Skin of body (tissue), 2 donors: ENCODE measurements around the gene GRB10. TPM values are rescaled to one million over a fixed set of nuclear protein-coding genes. Genes with fewer than 3 reads are reported as not detected.
A peak's percentile ranks its signal among the peaks of the same experiment; 100 is the strongest.
"Not testable (repeated sequence)": the region's sequence is repeated elsewhere in the genome, so short reads cannot be mapped to it uniquely, and the experiment has no call there.

ENCODE experiments used
- DNase-seq: peaks from one replicate; lab custom pipeline; 2025; lab: John Stamatoyannopoulos, UW
- total RNA-seq: library from RNA; depleted of rRNA; stranded (reverse); fragments of >200 nt; gene quantifications from one replicate; pipeline ENCODE4 v1.2.3, GENCODE V29; 2014

GRB10 gene
- total RNA-seq, 1 donor from 2014 or later = 26.9 TPM

DNA sequence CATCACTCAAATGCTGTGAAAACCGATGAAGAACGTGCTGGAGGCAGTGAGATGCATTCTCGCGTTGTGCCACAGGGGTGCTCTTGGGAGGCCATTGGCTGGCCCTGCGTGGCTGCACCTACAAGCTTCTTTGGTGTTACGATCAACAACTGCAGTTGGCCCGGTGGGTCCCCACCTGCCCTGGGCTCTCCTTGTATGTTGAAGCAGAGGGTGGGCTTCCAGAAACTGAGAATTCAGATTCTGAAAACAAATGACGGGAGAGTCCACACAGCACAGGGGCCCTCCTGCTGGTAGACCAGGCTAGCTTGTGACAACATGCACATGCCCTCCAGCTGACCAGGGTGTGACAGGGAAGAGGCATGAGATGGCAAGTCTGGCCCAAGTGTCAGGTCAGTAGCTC is 193.8 kb downstream of the GRB10 start:
- DNase-seq = no peak

DNA sequence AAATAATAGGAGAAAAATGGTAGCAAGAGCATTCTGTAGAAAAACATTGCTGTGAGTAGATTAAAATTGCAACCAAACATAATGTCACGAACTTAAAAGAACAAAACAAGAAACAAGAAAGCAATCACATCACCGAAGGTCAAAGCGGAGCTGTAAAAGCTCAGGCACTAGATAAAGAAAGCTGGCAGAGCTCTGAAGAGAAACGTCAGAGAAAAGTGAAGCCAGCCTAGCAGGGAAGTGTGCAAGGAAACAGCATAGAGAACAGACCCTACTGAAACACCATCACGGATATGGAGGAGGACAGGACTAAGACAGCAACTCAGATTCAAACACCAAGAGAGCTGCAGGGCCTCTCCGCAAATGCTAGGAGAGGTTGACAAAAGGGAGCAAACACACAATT is 195.0 kb downstream of the GRB10 start:
- DNase-seq = no peak

DNA sequence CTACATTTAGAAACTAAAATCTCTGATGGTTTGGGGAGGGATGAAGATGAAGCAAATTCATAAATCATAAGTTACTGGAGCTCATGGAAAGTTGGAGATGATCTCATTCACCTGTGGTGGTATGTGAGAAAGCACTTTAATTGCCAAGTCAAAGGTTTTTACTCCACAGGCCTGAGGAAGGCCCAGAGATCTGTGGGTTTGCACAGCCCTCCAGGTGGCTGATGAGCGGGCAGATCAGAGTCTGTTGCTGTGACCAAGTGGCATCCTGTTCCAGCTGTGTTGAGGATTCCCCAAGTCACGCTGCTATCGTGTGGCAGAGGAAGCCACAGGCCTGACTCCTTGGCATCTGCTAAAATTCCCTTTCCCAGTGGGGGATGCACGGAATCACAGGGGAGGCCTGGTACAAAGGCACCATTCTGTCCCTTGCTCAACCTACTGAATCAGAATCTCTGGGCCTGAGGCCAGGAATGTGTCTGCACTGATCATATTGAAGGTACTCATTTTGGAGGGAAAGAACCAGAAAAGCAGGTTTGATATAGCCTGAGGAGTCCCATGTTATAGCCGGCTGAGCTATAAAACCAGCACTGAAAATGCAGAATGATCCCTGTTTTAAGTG is 197.8 kb downstream of the GRB10 start:
- DNase-seq = no peak

DNA sequence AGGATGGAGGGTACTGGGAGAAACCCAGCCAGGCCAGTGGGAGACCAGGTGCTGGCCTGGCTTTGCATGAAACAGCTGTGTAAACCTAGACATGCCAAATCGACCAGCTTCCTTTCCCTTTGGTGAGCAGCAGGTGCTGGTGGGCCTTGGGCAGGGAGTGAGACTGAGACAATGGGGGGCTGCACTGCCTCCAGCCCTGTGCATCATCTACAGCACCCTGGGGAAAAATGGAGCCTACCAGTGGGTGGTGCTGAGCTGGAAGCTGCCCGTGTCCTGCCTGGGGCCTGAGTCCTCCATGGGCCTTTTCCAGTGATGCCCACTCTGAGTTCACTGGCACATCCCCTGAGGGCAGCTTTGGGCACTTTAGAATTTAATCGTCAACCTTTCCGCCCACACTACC is 198.3 kb downstream of the GRB10 start:
- no peak for DNase-seq

DNA sequence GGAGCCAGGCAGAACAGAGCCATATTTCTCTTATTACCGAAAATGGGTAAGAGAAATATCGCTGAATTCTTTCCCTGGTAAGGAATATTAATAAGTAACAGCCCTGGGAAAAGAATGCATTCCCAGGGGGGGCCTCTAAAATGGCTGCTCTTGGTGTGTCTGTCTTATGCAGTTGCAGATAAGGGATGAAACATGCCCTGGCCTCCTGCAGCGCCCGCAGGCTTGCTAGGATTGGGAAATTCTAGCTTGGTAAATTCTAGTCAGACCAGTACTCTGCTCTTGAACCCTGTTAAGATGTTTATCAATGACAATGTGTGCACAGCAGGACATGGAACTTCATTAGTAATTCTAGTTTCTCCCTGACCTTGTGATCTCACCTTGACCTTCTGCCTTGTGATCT is 199.4 kb downstream of the GRB10 start:
- DNase-seq = not testable (repeated sequence)

DNA sequence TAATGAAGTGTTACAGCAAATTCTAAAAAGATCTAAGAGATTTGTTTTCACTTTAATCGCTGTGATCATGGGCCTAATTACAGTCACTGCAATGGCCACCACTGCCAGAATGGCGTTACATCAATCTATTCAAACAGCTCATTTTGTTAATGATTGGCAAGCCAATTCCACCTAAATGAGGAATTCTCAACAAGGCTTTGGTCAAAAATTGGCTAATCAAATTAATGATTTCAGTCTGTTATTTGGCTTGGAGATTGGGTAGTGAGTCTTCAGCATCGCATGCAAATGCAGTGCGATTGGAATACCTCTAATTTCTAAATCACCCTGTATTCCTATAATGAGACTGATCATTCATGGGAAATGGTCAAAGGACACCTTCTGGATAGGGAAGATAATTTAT is 200.4 kb downstream of the GRB10 start:
- DNase-seq = not testable (repeated sequence)

DNA sequence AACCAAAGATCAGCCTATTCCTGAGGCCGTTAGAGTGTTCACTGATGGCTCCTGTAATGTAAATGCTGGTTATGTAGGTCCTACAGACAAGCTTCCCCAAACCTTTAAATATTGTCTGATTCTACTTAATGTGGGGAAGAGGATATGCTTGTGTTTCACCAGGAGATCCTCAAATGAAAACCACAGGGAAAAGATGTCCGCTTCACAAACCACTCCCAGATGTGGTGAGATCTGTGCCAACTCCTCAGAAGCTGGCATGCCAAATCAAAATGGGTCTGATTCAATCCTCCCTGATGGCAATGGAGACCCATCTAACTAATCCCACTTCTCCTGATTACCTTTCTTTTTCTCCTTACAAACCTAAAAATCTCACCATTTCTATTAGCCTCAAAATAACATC is 202.0 kb downstream of the GRB10 start:
- DNase-seq = not testable (repeated sequence)

DNA sequence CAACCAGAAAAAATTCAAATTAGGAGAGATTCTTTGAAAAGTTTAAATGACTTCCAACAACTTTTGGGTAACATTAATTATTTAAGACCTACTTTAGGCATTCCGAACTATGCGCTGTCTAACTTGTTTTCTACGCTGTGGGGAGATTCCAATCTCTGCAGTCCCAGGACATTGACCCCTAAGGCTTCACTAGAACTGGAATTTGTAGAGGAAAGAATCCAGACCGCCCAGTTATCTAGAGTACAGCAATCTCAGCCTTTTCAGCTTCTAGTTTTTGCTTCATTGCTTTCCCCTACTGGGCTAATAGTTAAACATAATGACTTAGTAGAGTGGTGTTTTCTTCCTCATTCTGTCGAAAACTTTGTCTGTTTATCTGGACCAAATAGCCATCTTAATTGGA is 202.6 kb downstream of the GRB10 start:
- no peak for DNase-seq

DNA sequence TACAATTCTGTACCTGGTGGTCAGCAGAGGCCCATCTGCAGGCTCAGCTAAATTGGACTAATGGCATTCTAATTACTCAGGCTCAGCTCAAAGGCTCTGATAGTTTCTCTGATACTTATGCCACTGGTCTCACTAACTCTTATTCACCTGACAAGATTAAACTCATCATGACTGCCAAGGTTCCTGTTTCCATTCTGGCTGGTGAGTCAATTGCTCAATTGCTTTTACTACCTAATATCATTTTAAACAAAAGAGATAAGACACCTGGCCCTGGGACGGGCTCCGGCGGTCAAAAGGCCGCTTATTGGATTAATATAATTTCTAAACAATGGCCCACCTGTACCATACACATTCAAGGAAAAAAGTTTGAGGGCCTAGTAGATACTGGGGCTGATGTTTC is 204.6 kb downstream of the GRB10 start:
- DNase-seq = not testable (repeated sequence)

DNA sequence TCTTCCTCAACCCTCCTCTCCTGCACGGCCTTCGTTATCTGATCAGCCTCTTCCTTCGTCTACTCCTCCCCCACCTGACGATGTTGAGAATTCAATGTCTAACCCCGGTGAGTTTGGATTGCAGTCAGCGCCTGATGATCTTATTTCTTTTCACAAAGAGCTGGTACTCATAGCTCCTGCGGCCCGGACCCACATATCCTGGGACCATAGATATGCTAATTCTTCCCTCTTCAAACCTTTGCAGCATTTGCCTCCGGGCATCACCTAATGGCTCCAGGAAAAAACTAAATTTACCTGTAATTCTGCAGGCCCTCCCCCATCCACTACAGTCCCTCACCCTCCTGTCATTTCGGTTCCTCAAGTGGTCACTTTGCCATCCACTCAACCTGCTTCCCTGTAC is 205.1 kb downstream of the GRB10 start:
- no peak for DNase-seq

DNA sequence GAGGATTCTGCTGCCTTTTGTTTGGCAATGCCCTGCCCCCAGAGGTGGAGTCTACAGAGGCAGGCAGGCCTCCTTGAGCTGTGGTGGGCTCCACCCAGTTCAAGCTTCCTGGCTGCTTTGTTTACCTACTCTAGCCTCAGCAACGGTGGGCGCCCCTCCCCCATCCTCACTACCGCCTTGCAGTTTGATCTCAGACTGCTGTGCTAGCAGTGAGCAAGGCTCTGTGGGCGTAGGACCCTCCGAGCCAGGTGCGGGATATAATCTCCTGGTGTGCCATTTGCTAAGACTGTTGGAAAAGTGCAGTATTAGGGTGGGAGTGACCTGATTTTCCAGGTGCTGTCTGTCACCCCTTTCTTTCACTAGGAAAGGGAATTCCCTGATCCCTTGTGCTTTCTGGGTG is 206.3 kb downstream of the GRB10 start:
- not testable (repeated sequence) for DNase-seq

DNA sequence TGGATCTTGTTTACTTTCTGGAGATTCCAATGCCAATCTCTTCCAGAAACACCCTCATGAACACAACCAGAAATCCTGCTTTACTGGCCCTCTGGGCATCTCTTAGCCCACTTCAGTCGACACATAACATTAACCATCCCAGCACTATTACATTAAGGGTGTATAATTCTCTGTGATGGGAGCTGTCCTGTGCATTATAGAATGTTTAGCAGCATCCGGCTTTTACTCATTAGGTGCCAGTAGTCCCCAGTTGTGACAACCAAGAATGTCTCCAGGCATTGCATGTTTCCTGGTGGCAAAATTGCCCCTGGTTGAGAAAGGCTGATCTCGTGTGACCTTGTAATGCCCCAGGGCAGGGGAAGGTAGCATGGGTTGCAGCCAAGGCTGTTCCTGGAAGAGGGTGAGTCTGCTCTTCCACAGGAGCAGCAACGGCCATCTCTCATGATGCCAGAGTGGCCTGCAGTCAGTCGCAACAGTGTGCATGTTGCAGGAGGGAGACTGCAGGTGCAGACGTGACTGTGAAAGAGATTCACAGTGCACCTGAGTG is 214.9 kb downstream of the GRB10 start:
- no peak for DNase-seq

DNA sequence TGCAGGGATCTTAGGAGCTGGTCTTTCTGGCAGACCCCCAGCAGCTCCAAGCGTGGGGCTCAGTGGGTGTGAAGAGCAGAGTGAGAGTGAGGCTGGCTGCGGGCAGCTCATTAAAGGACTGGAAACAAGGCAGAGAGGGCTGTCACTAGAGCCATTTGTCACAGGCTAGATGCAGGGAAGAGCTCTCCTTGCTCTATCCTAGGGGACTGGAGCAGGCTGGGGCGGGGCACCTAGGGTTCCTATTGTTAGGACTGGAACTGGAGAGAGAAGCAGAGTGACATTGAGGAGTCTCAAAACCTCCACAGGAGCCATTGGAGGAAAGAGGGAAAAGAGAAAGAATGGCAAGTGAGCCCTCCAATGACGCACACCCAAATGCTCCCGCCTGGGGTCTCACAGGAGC is 216.7 kb downstream of the GRB10 start:
- DNase-seq = no peak

DNA sequence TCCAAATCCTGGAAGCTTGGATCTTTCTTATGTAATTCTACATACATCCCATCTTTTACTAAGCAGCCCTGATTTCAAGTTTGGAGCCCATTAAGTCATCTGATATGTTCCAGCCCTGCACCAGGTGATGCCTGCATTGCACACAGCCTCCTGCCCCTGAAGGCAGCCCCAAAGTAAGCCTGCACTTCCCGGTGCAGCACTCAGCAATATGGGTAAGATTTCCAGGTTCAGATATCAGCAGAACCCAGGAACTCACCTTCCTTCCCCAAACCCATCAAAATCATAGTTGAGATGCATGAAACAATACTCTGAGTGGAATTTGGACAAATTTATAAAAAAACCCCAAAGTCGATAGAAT is 217.2 kb downstream of the GRB10 start:
- no peak for DNase-seq

DNA sequence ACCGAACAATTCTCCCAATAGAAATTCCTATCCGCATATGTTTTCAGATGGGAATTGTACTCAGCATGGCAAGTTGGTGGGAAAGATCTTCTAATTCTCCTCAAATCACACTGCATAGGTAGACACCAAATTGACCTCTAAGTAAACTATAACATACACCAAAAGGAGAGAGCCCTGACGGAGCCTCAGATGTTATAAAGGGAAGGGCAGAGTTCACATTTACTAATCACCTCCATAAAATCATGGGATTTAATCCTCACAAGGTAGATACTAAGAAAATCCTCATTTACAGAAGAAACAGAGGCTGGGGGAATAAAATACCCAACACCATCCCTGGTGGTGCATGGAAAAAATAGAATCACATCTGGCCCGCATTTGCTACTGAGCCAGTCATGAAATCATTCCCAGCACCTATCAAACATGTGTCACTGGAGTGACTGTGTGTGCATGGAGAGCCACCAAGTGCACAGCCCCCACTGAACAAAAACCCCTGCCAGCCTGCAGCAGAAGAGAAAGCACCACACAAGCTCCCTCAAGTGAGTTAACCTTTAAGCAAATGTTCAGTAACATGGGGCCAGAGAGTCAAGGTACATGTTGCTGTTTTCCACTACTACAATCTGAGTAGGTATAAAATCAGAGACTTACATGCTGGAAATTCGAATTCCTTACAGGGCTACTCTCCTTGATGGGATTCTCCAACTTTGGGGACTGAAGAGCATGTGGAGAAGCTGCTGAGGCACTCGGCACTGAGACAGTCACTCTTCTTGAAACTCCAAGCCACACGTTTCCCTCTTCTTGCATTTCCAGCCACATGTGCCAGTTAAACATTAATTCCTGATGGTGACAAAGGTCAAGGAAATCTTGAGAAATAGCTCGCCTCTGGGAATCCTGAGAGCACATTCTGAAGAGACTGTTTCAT is 217.8 kb downstream of the GRB10 start, which contains the start of gene DDC:
TSS of gene DDC (minus strand) at position 766 of the 919 bp plus-strand sequence. CDS start 21,320 bp downstream, outside the sequence.
- no peak for DNase-seq

DNA sequence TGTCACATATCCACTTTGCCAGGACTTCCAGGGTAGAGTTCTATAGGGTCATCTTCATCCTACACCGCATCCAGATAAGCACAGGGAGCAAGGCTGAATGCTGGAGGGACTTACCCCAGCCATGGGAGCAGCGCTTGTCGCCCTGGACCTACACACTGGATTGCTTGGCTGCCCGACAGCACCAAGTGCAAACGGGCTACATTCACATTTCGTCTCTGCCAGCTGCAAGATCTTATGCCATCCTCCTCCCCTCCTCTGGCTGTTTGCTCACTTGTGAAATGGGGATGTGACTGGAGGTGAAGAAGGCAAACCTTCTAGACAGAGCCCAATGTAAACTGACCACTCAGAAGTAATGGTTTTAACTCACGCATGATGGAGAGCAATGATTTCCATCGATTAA is 218.5 kb downstream of the GRB10 start:
- DNase-seq = no peak

DNA sequence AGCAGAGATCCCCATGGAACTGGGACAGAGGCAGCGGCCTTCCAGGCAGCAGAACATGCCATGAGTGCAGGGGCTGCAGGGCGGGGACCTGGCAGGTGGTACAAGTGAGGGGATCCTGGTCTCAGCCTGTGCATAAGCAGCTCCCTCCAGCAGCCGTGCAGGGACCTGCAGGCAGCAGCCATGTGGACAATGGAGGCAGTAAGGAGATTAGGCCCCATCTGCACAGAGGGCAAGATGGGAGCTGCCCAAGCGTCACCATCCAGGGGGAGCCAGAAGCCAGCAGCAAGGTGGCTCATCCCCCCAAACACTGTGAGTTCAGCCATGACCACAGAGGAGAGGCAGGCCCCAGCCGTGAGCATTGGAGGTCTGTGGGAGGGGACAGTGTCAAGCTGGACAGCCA is 220.6 kb downstream of the GRB10 start:
- DNase-seq = no peak

DNA sequence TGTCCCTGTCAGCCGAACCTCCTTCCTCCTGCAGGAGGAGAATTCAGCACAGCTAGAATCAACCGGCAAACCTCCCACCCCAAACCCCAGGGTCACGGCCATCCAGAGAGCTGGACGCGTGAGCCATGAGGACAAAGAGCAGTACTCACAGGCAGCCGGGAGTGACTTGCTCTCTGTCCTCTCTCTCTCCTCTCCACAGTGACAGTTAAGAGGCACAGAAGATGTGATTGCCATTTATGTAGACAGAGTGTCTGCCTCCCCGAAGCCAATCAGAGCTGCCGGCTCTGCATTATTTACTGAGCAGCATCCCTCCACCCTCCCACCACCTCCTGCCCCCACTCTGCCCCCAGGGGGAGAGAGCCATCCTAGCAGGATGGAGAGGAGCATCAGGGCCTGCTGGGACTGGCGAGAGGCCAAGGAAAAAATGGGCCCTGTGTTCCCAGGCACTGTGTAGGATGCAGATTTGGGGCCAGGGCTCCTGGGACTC is 221.8 kb downstream of the GRB10 start:
- DNase-seq = no peak

DNA sequence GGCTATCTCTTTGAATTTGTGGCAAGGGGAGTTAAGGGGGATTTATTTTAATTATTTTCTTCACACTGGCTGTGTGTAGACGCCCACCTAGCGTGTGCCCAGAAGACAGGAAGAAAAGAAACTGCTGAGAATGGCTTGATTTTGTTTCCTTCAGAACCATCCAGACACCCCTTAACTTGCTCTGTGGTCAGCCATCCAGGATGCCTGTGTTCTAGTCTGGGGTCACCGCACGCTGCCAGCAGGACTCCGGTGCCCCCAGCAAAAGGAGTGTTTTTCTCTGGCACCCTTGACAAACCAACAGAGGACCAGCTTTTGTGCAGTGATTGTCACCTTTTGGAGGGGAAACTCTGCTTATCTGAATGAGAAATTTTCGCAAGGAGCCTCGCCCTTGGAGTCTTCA is 222.8 kb downstream of the GRB10 start:
- no peak for DNase-seq

DNA sequence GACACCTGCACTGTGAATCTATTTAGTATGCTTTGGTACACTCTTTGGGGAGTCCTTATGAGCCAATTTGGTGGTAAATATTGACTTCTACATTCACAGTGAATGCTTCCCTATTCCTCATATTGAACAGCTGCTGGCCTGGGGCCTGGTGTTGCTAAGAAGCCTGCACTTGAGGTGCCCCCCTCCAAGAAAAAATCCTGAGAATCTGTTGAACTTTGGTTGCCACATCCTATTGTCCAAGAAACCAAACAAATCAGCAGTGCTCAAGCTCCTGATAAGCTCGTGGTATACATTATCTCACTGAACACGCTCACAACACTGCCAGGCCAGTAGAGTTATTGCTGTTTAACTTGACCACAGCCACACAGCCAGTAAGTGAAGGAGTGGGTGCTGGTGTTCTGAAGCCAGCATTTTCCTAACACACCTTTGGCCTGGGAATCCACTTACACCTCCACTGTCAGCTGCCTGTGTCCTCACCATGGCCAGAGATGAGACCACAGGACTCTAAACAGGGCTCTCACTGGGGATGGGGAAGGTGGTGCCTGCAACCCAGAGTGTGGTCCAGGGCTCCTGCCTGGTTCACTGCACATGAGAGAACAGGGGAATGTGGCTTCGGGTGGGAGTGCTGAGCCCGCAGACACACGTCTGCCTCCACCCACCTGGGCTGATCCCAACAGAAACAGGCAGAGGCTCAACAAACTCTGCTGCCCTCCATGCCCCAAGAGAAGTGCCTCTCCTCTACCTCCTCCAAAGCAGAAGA is 224.2 kb downstream of the GRB10 start:
- no peak for DNase-seq

DNA sequence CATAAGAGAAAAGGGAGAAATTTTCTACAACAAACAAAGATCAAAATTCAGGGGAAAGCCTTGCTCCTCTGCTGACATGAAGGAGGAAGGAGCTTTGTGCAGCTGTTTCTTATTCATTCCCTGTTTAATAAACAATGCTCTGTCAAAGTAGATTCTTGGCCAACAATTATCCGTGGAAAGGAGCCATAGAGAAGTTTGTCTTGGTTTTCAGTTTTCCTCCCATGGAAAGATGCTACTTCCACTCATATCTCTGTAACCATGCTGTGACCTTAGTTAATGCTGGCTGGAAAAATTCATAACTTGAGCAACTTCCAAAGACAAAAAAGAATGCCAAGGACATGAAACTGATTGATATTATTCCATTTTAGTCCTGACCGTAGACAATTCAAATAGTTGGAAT is 225.6 kb downstream of the GRB10 start:
- DNase-seq = peak; percentile 16
